A549 (cell line): ENCODE data around the gene RAB8A. TPM values are rescaled to one million over a fixed set of nuclear protein-coding genes. Genes with fewer than 3 reads are reported as not detected.
A peak's percentile ranks its signal among the peaks of the same experiment; 100 is the strongest.

Experiments
- ATAC-seq, 2 experiments: fragments of 200-7000 bp in 1 of 2; fragments of >200 bp in 1 of 2; cut with Nextera tagmentation in 1 of 2; cut with Tn5 transposase in 1 of 2; 3 replicates each; pipeline versions ENCODE4 v1.8.0 to v1.9.1; 2018 to 2020; ENCODE audit warnings: mild to moderate bottlenecking in 1 of 2, moderate library complexity in 1 of 2
- CTCF ChIA-PET: fragments of 300-600 bp; sonication (Branson Sonifier 250); formaldehyde crosslinking; extraction: SDS; loops from one replicate; lab custom pipeline; 2021; ENCODE audit warnings: antibody characterized with exemption, inconsistent platforms; lab: Yijun Ruan, JAX
- POLR2A ChIA-PET: fragments of 350-600 bp; formaldehyde crosslinking; extraction: SDS; loops from one replicate; lab custom pipeline; 2021; ENCODE audit warnings: antibody characterized with exemption, inconsistent platforms; lab: Yijun Ruan, JAX
- DNase-seq, 2 experiments: peaks; one replicate each; pipeline versions ENCODE4 v3.0.0 to v3.0.0-alpha.2; 2011 to 2016; ENCODE audit warnings: low read depth in 1 of 2, low spot score in 1 of 2
- FAIRE-seq: peaks from 2 replicates; lab custom pipeline; 2011; peaks lifted over from hg19 to GRCh38; lab: Jason Lieb, UNC
- H3K27ac ChIP-seq, 2 experiments: fragments of >200 bp; sonication (Bioruptor Twin); formaldehyde crosslinking; 3 replicates each; pipeline ENCODE4 v1.5.1; 2016 to 2017
- H3K4me1 ChIP-seq: fragments of >200 bp; sonication (Bioruptor Twin); formaldehyde crosslinking; 3 replicates; pipeline ENCODE4 v1.6.1; 2016
- H3K4me2 ChIP-seq: fragments of >200 bp; sonication (Bioruptor Twin); formaldehyde crosslinking; 3 replicates; pipeline ENCODE4 v1.6.1; 2016
- H3K4me3 ChIP-seq: fragments of >200 bp; sonication (Bioruptor Twin); formaldehyde crosslinking; 3 replicates; pipeline ENCODE4 v1.5.1; 2016
- H3K9me3 ChIP-seq: fragments of >200 bp; sonication (Bioruptor Twin); formaldehyde crosslinking; 3 replicates; pipeline ENCODE4 v1.6.1; 2016
- ATOH8 ChIP-seq: fragments of 250-450 bp; sonication (Bioruptor Pico); IDR thresholded peaks from 2 replicates; pipeline ENCODE4 v1.5.0; 2020; ENCODE audit warnings: low read depth, mild to moderate bottlenecking, moderate library complexity
- CHD4 ChIP-seq: fragments of 200-600 bp; sonication (generic); IDR thresholded peaks from 2 replicates; pipeline ENCODE4 v1.6.1; 2016; ENCODE audit warnings: antibody characterized with exemption, mild to moderate bottlenecking, borderline replicate concordance
- E2F6 ChIP-seq: IDR thresholded peaks from 2 replicates; pipeline ENCODE4 v1.6.1; 2012; ENCODE audit warnings: low read depth, borderline replicate concordance
- EHMT2 ChIP-seq: fragments of 200-600 bp; sonication (generic); IDR thresholded peaks from 2 replicates; pipeline ENCODE4 v1.6.1; 2016; ENCODE audit warnings: antibody characterized with exemption, low read depth, mild to moderate bottlenecking, moderate library complexity
- HOXB13 ChIP-seq: fragments of 250-450 bp; sonication (Bioruptor Pico); IDR thresholded peaks from 2 replicates; pipeline ENCODE4 v1.5.0; 2020; ENCODE audit warnings: low read depth, mild to moderate bottlenecking, moderate library complexity
- HOXB5 ChIP-seq: fragments of 250-450 bp; sonication (Bioruptor Pico); IDR thresholded peaks from 2 replicates; pipeline ENCODE4 v1.5.0; 2020; ENCODE audit warnings: mild to moderate bottlenecking, moderate library complexity
- JUN ChIP-seq, 2 experiments: fragments of >200 bp; sonication (Bioruptor Twin); formaldehyde crosslinking; IDR thresholded peaks; 2 replicates in 1 of 2; 3 replicates in 1 of 2; pipeline ENCODE4 v1.6.1; 2016 to 2017
- MAX ChIP-seq: IDR thresholded peaks from 2 replicates; pipeline ENCODE4 v1.6.1; 2012
- MAZ ChIP-seq: fragments of 150-350 bp; IDR thresholded peaks from 2 replicates; pipeline ENCODE4 v1.6.1; 2014; ENCODE audit warnings: antibody characterized with exemption, low read depth, low read length, borderline replicate concordance
- NR3C1 ChIP-seq: fragments of >200 bp; sonication (Bioruptor Twin); formaldehyde crosslinking; IDR thresholded peaks from 3 replicates; pipeline ENCODE4 v1.6.1; 2017
- PBX3 ChIP-seq: IDR thresholded peaks from 2 replicates; pipeline ENCODE4 v1.6.1; 2012
- POLR2A ChIP-seq: IDR thresholded peaks from 2 replicates; pipeline ENCODE4 v1.6.1; 2012; ENCODE audit warnings: mild to moderate bottlenecking, low read length
- RAD21 ChIP-seq, 2 experiments: fragments of >200 bp in 1 of 2; sonication (Bioruptor Twin) in 1 of 2; formaldehyde crosslinking in 1 of 2; IDR thresholded peaks in 1 of 2; conservative IDR thresholded peaks in 1 of 2; 2 replicates in 1 of 2; 3 replicates in 1 of 2; pipeline ENCODE4 v1.6.1; 2012 to 2018; ENCODE audit warnings: inconsistent platforms in 1 of 2
- SMC3 ChIP-seq: fragments of >200 bp; sonication (Bioruptor Twin); formaldehyde crosslinking; IDR thresholded peaks from 3 replicates; pipeline ENCODE4 v1.6.1; 2018; ENCODE audit warnings: inconsistent platforms
- TP53 ChIP-seq: fragments of 250-450 bp; sonication (Bioruptor Pico); IDR thresholded peaks from 2 replicates; pipeline ENCODE4 v1.5.0; 2021; ENCODE audit warnings: mild to moderate bottlenecking, moderate library complexity
- ZC3H11A ChIP-seq: fragments of 450-650 bp; IDR thresholded peaks from 2 replicates; pipeline ENCODE4 v1.6.1; 2014; ENCODE audit warnings: antibody characterized with exemption, mild to moderate bottlenecking
- WGBS: methylation state at CpG from one replicate; pipeline ENCODE4 v1.1.6; 2017; ENCODE audit errors: missing lambda C conversion rate; 5-methylcytosine and 5-hydroxymethylcytosine counted together
- polyA minus RNA-seq: library from RNA; depleted of rRNA, polyadenylated mRNA; stranded (reverse); fragments of >200 nt; gene quantifications from 2 replicates; pipeline ENCODE4 v1.2.3, GENCODE V29; 2011; rRNA and poly(A)+ RNA removed
- polyA plus RNA-seq, 4 experiments: library from polyadenylated mRNA; depleted of rRNA in 3 of 4; stranded (reverse); fragments of >200 nt; fragmentation: RNase III in 1 of 4; extraction: RNeasy Plus Mini Kit Qiagen cat#74134 plus additional on column Dnase treatment in 1 of 4; gene quantifications; 2 replicates in 3 of 4; 3 replicates in 1 of 4; pipeline ENCODE4 v1.2.3, GENCODE V29; 2011 to 2017
- TF ChIP-seq, protein P1 (sequence below): fragments of 200-600 bp; sonication (generic); IDR thresholded peaks from 2 replicates; pipeline ENCODE4 v1.6.1; 2016; ENCODE audit warnings: antibody characterized with exemption, mild to moderate bottlenecking, moderate library complexity
- TF ChIP-seq, protein P2 (sequence below): fragments of >200 bp; sonication (Bioruptor Twin); formaldehyde crosslinking; IDR thresholded peaks from 3 replicates; pipeline ENCODE4 v1.5.1; 2016

RAB8A gene
- polyA plus RNA-seq (2011; rRNA removed): 69.4 and 91.4 TPM in 2 replicates
- polyA plus RNA-seq (2012; cell fraction: cytosol; rRNA removed): 55.9 and 57.1 TPM in 2 replicates
- polyA plus RNA-seq (2012; cell fraction: nucleus; rRNA removed): 32.6 and 35.2 TPM in 2 replicates
- 89.2 to 101 TPM (median 90.1 TPM) in 3 replicates for polyA plus RNA-seq (2017; fragmentation: RNase III; extraction: RNeasy Plus Mini Kit Qiagen cat#74134 plus additional on column Dnase treatment)
- 99.1 and 130 TPM in 2 replicates for polyA minus RNA-seq

DNA sequence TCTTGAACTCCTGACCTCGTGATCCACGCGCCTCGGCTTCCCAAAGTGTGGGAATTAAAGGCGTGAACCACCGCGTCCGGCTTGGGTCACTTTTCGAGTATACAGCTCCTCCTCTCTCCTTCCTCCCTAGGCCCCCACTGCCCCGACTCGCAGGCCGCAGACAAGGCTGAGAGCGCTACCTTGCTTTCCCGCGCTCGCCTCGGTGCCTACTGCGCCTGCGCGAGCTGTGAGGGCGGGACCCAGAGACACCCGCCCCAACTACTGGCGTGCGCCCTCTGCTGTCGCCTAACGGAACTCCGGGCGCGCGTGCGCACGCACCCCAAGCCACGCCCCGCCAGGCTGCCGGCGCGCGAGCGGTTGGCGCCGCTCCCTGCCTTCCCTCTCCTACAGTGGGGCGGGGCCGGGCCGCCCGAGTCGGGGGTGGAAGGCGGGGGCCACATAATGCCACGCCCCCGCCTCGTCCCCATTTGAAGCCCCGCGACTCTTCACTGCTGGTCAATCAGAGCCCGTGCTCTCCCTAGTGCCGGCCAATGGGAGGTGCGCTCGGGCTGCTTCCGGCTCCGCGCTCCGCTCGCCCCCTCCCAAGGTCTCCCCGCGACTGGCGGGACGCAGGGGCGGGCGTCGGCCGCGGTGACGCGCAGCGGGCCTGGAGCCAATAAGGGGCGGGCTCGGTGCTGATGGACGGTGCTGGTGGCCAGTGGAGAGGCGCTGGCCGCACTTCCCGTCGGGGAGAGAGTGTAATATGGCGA lies at the start of gene RAB8A:
Gene RAB8A, plus strand, starts transcription at position 730 of the 749 bp plus-strand sequence. Its CDS starts 13 bp downstream, at position 743.
- peak; percentile 83; the same call in 1 of the 2 replicates for TF ChIP-seq HOXB5 (CRISPR knock-in tag)
- TF ChIP-seq PBX3: peak; percentile 96
- TF ChIP-seq MAX: peak; percentile 94
- no peak for TF ChIP-seq NR3C1
- peak; percentile 52 to 73 for TF ChIP-seq RAD21 (conservative IDR thresholded peaks at IDR 0.05 in 1 of 2, IDR thresholded peaks at IDR 0.05 in 1 of 2)
- TF ChIP-seq, protein P1, sequence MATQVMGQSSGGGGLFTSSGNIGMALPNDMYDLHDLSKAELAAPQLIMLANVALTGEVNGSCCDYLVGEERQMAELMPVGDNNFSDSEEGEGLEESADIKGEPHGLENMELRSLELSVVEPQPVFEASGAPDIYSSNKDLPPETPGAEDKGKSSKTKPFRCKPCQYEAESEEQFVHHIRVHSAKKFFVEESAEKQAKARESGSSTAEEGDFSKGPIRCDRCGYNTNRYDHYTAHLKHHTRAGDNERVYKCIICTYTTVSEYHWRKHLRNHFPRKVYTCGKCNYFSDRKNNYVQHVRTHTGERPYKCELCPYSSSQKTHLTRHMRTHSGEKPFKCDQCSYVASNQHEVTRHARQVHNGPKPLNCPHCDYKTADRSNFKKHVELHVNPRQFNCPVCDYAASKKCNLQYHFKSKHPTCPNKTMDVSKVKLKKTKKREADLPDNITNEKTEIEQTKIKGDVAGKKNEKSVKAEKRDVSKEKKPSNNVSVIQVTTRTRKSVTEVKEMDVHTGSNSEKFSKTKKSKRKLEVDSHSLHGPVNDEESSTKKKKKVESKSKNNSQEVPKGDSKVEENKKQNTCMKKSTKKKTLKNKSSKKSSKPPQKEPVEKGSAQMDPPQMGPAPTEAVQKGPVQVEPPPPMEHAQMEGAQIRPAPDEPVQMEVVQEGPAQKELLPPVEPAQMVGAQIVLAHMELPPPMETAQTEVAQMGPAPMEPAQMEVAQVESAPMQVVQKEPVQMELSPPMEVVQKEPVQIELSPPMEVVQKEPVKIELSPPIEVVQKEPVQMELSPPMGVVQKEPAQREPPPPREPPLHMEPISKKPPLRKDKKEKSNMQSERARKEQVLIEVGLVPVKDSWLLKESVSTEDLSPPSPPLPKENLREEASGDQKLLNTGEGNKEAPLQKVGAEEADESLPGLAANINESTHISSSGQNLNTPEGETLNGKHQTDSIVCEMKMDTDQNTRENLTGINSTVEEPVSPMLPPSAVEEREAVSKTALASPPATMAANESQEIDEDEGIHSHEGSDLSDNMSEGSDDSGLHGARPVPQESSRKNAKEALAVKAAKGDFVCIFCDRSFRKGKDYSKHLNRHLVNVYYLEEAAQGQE: no peak
- TF ChIP-seq EHMT2: no peak
- peak; percentile 31; the same call in 1 of the 2 replicates for TF ChIP-seq CHD4
- peak; percentile 50 for TF ChIP-seq POLR2A
- TF ChIP-seq JUN (IDR thresholded peaks at IDR 0.05): peak in 1 of 2 experiments; percentile 13; a peak in 1 of 5 replicates
- TF ChIP-seq ZC3H11A: no peak
- TF ChIP-seq, protein P2, sequence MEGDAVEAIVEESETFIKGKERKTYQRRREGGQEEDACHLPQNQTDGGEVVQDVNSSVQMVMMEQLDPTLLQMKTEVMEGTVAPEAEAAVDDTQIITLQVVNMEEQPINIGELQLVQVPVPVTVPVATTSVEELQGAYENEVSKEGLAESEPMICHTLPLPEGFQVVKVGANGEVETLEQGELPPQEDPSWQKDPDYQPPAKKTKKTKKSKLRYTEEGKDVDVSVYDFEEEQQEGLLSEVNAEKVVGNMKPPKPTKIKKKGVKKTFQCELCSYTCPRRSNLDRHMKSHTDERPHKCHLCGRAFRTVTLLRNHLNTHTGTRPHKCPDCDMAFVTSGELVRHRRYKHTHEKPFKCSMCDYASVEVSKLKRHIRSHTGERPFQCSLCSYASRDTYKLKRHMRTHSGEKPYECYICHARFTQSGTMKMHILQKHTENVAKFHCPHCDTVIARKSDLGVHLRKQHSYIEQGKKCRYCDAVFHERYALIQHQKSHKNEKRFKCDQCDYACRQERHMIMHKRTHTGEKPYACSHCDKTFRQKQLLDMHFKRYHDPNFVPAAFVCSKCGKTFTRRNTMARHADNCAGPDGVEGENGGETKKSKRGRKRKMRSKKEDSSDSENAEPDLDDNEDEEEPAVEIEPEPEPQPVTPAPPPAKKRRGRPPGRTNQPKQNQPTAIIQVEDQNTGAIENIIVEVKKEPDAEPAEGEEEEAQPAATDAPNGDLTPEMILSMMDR: peak; percentile 69
- peak; percentile 50; the same call in 1 of the 2 replicates for TF ChIP-seq TP53 (CRISPR knock-in tag)
- peak; percentile 85 for TF ChIP-seq SMC3
- peak; percentile 99 for TF ChIP-seq E2F6
- TF ChIP-seq ATOH8 (CRISPR knock-in tag): 0 out of 2 replicates have a peak, but pooled peaks have one; percentile 28
- 0 out of 2 replicates have a peak, but pooled peaks have one; percentile 31 for TF ChIP-seq MAZ
- TF ChIP-seq HOXB13 (CRISPR knock-in tag): 0 out of 2 replicates have a peak, but pooled peaks have one; percentile 59
- TF ChIP-seq, all 56 proteins: peak for 14
- FAIRE-seq (no peak), DNase-seq (peak; percentile 93 to 98), ATAC-seq (peak; percentile 95 to 96)
- H3K4me3 ChIP-seq: peak within 1 kb of the TSS; percentile 99
- H3K4me1 ChIP-seq: peaks cover 20% of the 10 kb centered on the region
- H3K27ac ChIP-seq: peak within 1 kb of the TSS; percentile 96 to 98
- WGBS: 5% methylated on average over 9 of the region's 81 CpGs
- H3K4me2 ChIP-seq: peak within 1 kb of the TSS; percentile 87
- H3K9me3 ChIP-seq: no peaks in the 10 kb centered on the region
- CTCF ChIA-PET: interaction anchor here (0.6 to 3.2 kb wide), 16 partner anchors 12 to 86 kb away, joined by 3 to 21 read pairs (median 4); partner anchors contain the start of genes FAM32A and TPM4
- POLR2A ChIA-PET: interaction anchor here (0.6 to 1.0 kb wide), 2 partner anchors 13 to 74 kb away, joined by 3 to 4 read pairs; partner anchors contain the start of gene FAM32A
